HCT116 (cell line): ENCODE results near the gene CAPN13. TPM values are rescaled to one million over a fixed set of nuclear protein-coding genes. Genes with fewer than 3 reads are reported as not detected.

Source experiments
- ATAC-seq: fragments of 200-7000 bp; cut with Tn5 transposase; 2 replicates; pipeline ENCODE4 v1.9.1; 2020; ENCODE audit warnings: mild to moderate bottlenecking, moderate library complexity
- BruUV-seq: library from RNA; stranded (reverse); fragments of 400-500 nt; replicated peaks from 2 replicates; lab custom pipeline; 2021; lab: Mats Ljungman, UMichigan
- CTCF ChIA-PET: fragments of 300-600 bp; sonication (Branson Sonifier 250); formaldehyde crosslinking; loops from one replicate; lab custom pipeline; 2021; ENCODE audit warnings: antibody characterized with exemption; lab: Charles Lee
- POLR2A ChIA-PET: fragments of 300-600, 350-600 bp; sonication (Branson Sonifier 250); formaldehyde crosslinking; loops from one replicate; lab custom pipeline; 2021; ENCODE audit warnings: antibody characterized with exemption; lab: Charles Lee
- RAD21 ChIA-PET, 2 experiments: fragments of 300-600 bp; sonication (Branson Sonifier 250); formaldehyde crosslinking; loops; one replicate each; lab custom pipeline; 2023; ENCODE audit warnings: low total read pairs in 2 of 2; ENCODE audit not compliant: uncharacterized antibody in 2 of 2, unreplicated experiment in 2 of 2, low non-redundant PET in 1 of 2; lab: Charles Lee
- DNase-seq: peaks from one replicate; pipeline ENCODE4 v3.0.0-alpha.2; 2010; ENCODE audit warnings: low read depth, low spot score
- H2AFZ ChIP-seq: fragments of 200-600 bp; shearing (Covaris generic), sonication (generic); 2 replicates; pipeline ENCODE4 v1.6.1; 2017; ENCODE audit warnings: low read depth, mixed run types, mixed read lengths, antibody characterized with exemption, low read length; ENCODE audit not compliant: poor library complexity, severe bottlenecking
- H3K27ac ChIP-seq: 2 replicates; pipeline ENCODE4 v1.5.1; 2012; ENCODE audit warnings: low read depth, low read length
- H3K27me3 ChIP-seq: fragments of 200-600 bp; sonication (generic); 2 replicates; pipeline ENCODE4 v1.6.1; 2016; ENCODE audit warnings: mixed run types, low read length, mixed read lengths; ENCODE audit not compliant: insufficient read depth
- H3K36me3 ChIP-seq, 2 experiments: fragments of 200-500 bp in 1 of 2; fragments of 200-600 bp in 1 of 2; sonication (Bioruptor generic) in 1 of 2; sonication (generic) in 1 of 2; 2 replicates each; pipeline versions ENCODE4 v1.5.1 to v1.6.1; 2014 to 2016; ENCODE audit warnings: low read length in 2 of 2, inconsistent platforms in 1 of 2, mixed read lengths in 1 of 2, mixed run types in 1 of 2; ENCODE audit not compliant: insufficient read depth in 2 of 2, control insufficient read depth in 1 of 2
- H3K4me1 ChIP-seq, 2 experiments: fragments of 200-600 bp in 1 of 2; sonication (generic) in 1 of 2; 2 replicates each; pipeline versions ENCODE4 v1.5.1 to v1.6.1; 2012 to 2017; ENCODE audit warnings: low read length in 2 of 2, inconsistent platforms in 1 of 2, mild to moderate bottlenecking in 1 of 2, mixed read lengths in 1 of 2, mixed run types in 1 of 2, moderate library complexity in 1 of 2; ENCODE audit not compliant: insufficient read depth in 2 of 2, control insufficient read depth in 1 of 2
- H3K4me2 ChIP-seq: fragments of 200-600 bp; sonication (generic); 2 replicates; pipeline ENCODE4 v1.6.1; 2017; ENCODE audit warnings: mixed run types, low read length, mixed read lengths
- H3K4me3 ChIP-seq, 2 experiments: fragments of 200-600 bp in 1 of 2; sonication (generic) in 1 of 2; replicated peaks in 1 of 2; 2 replicates each; pipeline ENCODE4 v1.5.1; 2011 to 2016; ENCODE audit warnings: low read length in 2 of 2, control low read depth in 1 of 2, low read depth in 1 of 2, mild to moderate bottlenecking in 1 of 2, mixed read lengths in 1 of 2, mixed run types in 1 of 2
- H3K79me2 ChIP-seq: fragments of 200-600 bp; sonication (generic); 2 replicates; pipeline ENCODE4 v1.6.1; 2017; ENCODE audit warnings: mild to moderate bottlenecking, mixed run types, low read length, moderate library complexity, mixed read lengths; ENCODE audit not compliant: insufficient read depth
- H3K9ac ChIP-seq: fragments of 200-600 bp; sonication (generic); 2 replicates; pipeline ENCODE4 v1.6.1; 2016; ENCODE audit warnings: low read length, mixed read lengths
- H3K9me2 ChIP-seq: fragments of 200-600 bp; sonication (generic), shearing (Covaris generic); 2 replicates; pipeline ENCODE4 v1.6.1; 2017; ENCODE audit warnings: mixed run types, mild to moderate bottlenecking, moderate library complexity; ENCODE audit not compliant: insufficient read depth
- H3K9me3 ChIP-seq, 2 experiments: fragments of 200-500 bp in 1 of 2; fragments of 200-600 bp in 1 of 2; sonication (Bioruptor generic) in 1 of 2; sonication (generic) in 1 of 2; 2 replicates each; pipeline ENCODE4 v1.6.1; 2014 to 2017; ENCODE audit warnings: low read length in 2 of 2, mixed read lengths in 2 of 2, inconsistent platforms in 1 of 2, low read depth in 1 of 2, mild to moderate bottlenecking in 1 of 2, mixed run types in 1 of 2, moderate library complexity in 1 of 2; ENCODE audit not compliant: control insufficient read depth in 1 of 2, insufficient read depth in 1 of 2
- H4K20me1 ChIP-seq: fragments of 200-600 bp; sonication (generic), shearing (Covaris generic); 2 replicates; pipeline ENCODE4 v1.6.1; 2017; ENCODE audit warnings: mixed run types, mild to moderate bottlenecking, moderate library complexity; ENCODE audit not compliant: insufficient read depth
- CBX3 ChIP-seq: IDR thresholded peaks from 2 replicates; pipeline ENCODE4 v1.6.1; 2012; ENCODE audit warnings: low read depth
- CEBPB ChIP-seq: IDR thresholded peaks from 2 replicates; pipeline ENCODE4 v1.6.1; 2012; ENCODE audit warnings: low read depth
- EGR1 ChIP-seq: IDR thresholded peaks from 2 replicates; pipeline ENCODE4 v1.6.1; 2012; ENCODE audit warnings: low read depth
- FOSL1 ChIP-seq: IDR thresholded peaks from 2 replicates; pipeline ENCODE4 v1.6.1; 2012; ENCODE audit warnings: low read depth
- JUND ChIP-seq: IDR thresholded peaks from 2 replicates; pipeline ENCODE4 v1.6.1; 2012
- MAX ChIP-seq: IDR thresholded peaks from 2 replicates; pipeline ENCODE4 v1.6.1; 2012
- SIN3A ChIP-seq: IDR thresholded peaks from 2 replicates; pipeline ENCODE4 v1.6.1; 2012; ENCODE audit warnings: low read depth
- SRF ChIP-seq: IDR thresholded peaks from 2 replicates; pipeline ENCODE4 v1.6.1; 2012; ENCODE audit warnings: low read depth
- TCF7L2 ChIP-seq: IDR thresholded peaks from 2 replicates; pipeline ENCODE4 v1.7.0; 2011; ENCODE audit warnings: borderline replicate concordance, inconsistent platforms; ENCODE audit not compliant: insufficient read depth, insufficient read length; ENCODE audit errors: extremely low read depth
- YY1 ChIP-seq: IDR thresholded peaks from 2 replicates; pipeline ENCODE4 v1.6.1; 2011; ENCODE audit warnings: low read length, low read depth, moderate library complexity, mild to moderate bottlenecking; ENCODE audit not compliant: insufficient replicate concordance; ENCODE audit errors: extremely low read depth
- intact Hi-C: fragments of 100-400 bp; cut with micrococcal nuclease; formaldehyde crosslinking; loops from 2 replicates; pipeline ENCODE4 v1.10.0; 2022
- total RNA-seq: library from RNA; stranded (reverse); gene quantifications from one replicate; pipeline ENCODE4 v1.2.1, GENCODE V29; 2021; ENCODE audit not compliant: unreplicated experiment
- TF ChIP-seq, protein P1 (sequence below): IDR thresholded peaks from 2 replicates; pipeline ENCODE4 v1.6.1; 2012
- TF ChIP-seq, protein P2 (sequence below): IDR thresholded peaks from 2 replicates; pipeline ENCODE4 v1.6.1; 2011; ENCODE audit warnings: mild to moderate bottlenecking, low read length, moderate library complexity; ENCODE audit not compliant: insufficient replicate concordance; ENCODE audit errors: extremely low read depth
- TF ChIP-seq, protein P3 (sequence below), 3 experiments: fragments of 200-600 bp in 1 of 3; sonication (generic) in 1 of 3; IDR thresholded peaks in 2 of 3; conservative IDR thresholded peaks in 1 of 3; 2 replicates each; pipeline ENCODE4 v1.5.1; 2012 to 2017; ENCODE audit warnings: low read depth in 2 of 3, low read length in 2 of 3, antibody characterized with exemption in 1 of 3, borderline replicate concordance in 1 of 3, control low read depth in 1 of 3, mild to moderate bottlenecking in 1 of 3, mixed read lengths in 1 of 3, mixed run types in 1 of 3, moderate library complexity in 1 of 3; ENCODE audit not compliant: insufficient read depth in 1 of 3
- TF ChIP-seq, protein P4 (sequence below): IDR thresholded peaks from 2 replicates; pipeline ENCODE4 v1.6.1; 2012; ENCODE audit warnings: low read depth

Gene CAPN13
- total RNA-seq, 1 experiment from 2014 or later = 0.25 TPM

- no peak for TF ChIP-seq SRF
- TF ChIP-seq, protein P1, sequence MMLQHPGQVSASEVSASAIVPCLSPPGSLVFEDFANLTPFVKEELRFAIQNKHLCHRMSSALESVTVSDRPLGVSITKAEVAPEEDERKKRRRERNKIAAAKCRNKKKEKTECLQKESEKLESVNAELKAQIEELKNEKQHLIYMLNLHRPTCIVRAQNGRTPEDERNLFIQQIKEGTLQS = no peak
Observed at GRCh38 chr2:30826916-30827315, 19.7 kb upstream of the CAPN13 start (continued).

DNA sequence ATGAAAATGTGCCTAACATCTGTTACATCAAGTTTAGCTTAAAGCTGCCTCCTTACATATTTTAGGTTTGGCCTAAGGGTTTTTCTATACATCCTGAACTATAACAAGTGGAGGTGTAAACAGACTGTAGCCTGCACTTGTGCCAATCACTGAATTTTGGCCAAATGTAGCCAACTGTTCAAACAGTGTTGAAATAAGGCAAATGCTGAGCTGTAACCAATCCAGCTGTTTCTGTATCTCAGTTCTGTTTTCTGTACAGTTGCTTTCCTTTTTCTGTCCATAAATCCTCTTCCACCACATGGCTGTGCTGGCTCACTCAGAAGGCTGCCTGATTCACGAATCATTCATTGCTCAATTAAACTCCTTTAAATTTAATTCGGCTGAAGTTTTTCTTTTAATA is 19.2 kb upstream of the CAPN13 start:
- DNase-seq (no peak), ATAC-seq (no peak)
- Histone ChIP-seq H3K79me2 (no peaks in the 10 kb centered on the region), H3K4me1 (no peaks in the 10 kb centered on the region), H3K27ac (no peak overlapping the region), H3K9me3 (no peaks in the 10 kb centered on the region), H3K9me2 (no peaks in the 10 kb centered on the region), H3K36me3 (no peaks in the 10 kb centered on the region), H3K4me2 (no peak overlapping the region), H3K9ac (no peak overlapping the region), H2AFZ (no peak overlapping the region), H3K27me3 (no peaks in the 10 kb centered on the region), H3K4me3 (no peak overlapping the region), H4K20me1 (no peaks in the 10 kb centered on the region)
- ChIA-PET CTCF (no interaction called here), RAD21 (no interaction called here), POLR2A (no interaction called here)
- no TSS peak for BruUV-seq
- intact Hi-C loops = no loop called here
- TF ChIP-seq CEBPB (no peak), MAX (no peak), SIN3A (no peak), EGR1 (no peak), TCF7L2 (no peak), YY1 (no peak), FOSL1 (no peak), CBX3 (no peak), JUND (no peak)
- TF ChIP-seq, protein P2, sequence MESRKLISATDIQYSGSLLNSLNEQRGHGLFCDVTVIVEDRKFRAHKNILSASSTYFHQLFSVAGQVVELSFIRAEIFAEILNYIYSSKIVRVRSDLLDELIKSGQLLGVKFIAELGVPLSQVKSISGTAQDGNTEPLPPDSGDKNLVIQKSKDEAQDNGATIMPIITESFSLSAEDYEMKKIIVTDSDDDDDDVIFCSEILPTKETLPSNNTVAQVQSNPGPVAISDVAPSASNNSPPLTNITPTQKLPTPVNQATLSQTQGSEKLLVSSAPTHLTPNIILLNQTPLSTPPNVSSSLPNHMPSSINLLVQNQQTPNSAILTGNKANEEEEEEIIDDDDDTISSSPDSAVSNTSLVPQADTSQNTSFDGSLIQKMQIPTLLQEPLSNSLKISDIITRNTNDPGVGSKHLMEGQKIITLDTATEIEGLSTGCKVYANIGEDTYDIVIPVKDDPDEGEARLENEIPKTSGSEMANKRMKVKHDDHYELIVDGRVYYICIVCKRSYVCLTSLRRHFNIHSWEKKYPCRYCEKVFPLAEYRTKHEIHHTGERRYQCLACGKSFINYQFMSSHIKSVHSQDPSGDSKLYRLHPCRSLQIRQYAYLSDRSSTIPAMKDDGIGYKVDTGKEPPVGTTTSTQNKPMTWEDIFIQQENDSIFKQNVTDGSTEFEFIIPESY = no peak
- TF ChIP-seq, protein P3, sequence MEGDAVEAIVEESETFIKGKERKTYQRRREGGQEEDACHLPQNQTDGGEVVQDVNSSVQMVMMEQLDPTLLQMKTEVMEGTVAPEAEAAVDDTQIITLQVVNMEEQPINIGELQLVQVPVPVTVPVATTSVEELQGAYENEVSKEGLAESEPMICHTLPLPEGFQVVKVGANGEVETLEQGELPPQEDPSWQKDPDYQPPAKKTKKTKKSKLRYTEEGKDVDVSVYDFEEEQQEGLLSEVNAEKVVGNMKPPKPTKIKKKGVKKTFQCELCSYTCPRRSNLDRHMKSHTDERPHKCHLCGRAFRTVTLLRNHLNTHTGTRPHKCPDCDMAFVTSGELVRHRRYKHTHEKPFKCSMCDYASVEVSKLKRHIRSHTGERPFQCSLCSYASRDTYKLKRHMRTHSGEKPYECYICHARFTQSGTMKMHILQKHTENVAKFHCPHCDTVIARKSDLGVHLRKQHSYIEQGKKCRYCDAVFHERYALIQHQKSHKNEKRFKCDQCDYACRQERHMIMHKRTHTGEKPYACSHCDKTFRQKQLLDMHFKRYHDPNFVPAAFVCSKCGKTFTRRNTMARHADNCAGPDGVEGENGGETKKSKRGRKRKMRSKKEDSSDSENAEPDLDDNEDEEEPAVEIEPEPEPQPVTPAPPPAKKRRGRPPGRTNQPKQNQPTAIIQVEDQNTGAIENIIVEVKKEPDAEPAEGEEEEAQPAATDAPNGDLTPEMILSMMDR (IDR thresholded peaks at IDR 0.05 in 2 of 3, conservative IDR thresholded peaks at IDR 0.05 in 1 of 3; ENCODE audit: borderline replicate concordance in 1 of 3, insufficient read depth in 1 of 3, low read depth in 2 of 3, low read length in 2 of 3) = no peak
- TF ChIP-seq, protein P1 = no peak
- TF ChIP-seq, protein P4, sequence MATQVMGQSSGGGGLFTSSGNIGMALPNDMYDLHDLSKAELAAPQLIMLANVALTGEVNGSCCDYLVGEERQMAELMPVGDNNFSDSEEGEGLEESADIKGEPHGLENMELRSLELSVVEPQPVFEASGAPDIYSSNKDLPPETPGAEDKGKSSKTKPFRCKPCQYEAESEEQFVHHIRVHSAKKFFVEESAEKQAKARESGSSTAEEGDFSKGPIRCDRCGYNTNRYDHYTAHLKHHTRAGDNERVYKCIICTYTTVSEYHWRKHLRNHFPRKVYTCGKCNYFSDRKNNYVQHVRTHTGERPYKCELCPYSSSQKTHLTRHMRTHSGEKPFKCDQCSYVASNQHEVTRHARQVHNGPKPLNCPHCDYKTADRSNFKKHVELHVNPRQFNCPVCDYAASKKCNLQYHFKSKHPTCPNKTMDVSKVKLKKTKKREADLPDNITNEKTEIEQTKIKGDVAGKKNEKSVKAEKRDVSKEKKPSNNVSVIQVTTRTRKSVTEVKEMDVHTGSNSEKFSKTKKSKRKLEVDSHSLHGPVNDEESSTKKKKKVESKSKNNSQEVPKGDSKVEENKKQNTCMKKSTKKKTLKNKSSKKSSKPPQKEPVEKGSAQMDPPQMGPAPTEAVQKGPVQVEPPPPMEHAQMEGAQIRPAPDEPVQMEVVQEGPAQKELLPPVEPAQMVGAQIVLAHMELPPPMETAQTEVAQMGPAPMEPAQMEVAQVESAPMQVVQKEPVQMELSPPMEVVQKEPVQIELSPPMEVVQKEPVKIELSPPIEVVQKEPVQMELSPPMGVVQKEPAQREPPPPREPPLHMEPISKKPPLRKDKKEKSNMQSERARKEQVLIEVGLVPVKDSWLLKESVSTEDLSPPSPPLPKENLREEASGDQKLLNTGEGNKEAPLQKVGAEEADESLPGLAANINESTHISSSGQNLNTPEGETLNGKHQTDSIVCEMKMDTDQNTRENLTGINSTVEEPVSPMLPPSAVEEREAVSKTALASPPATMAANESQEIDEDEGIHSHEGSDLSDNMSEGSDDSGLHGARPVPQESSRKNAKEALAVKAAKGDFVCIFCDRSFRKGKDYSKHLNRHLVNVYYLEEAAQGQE = no peak
